Stimulated activated CD4-positive, alpha-beta T cell treated with anti-CD3 and anti-CD28 coated beads, Interleukin-15, amount 100 ng/mL, for 24 hours (primary cell): ENCODE data around the gene CNPPD1.
A peak's percentile ranks its signal among the peaks of the same experiment; 100 is the strongest.

Experiments used
- DNase-seq: peaks from one replicate; pipeline ENCODE4 v3.0.0-alpha.2; 2020

Gene CNPPD1

DNA sequence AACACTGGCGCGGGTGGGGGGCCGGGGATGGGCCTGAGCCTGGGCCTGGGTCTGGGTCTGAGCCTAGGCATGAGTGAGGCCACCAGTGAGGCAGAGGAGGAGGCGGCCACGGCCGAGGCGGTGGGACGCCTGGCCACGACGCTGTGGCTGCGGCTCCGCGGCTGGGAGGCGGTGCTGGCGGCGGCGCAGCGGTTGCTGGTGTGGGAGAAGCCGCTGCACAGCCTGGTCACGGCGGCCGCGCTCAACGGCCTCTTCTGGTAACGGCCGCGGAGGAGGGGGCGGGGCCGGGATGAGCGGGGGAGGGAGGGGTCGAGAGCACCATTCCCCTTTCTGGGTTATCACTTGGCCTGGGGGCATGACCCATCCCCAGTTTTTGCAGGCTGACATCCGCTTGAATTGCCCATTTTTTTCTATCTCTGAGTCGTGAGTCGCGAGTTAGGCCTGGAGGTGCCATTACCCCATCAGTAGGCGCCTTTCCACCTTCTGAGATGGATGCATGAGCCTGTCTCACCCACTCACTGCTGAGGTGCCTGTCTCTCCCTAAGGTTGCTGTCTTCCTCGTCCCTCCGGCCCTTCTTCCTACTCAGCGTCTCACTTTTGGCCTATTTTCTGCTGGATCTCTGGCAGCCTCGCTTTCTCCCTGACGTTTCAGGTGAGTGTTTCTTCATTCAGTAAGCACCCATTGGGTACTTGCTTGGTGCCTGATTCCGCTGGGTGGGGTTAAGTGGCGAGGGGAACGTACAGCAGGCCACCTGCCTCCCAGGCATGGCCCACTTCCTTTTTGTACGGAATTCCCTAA, 1.9 kb upstream of the CNPPD1 start:
- peak; percentile 59 for DNase-seq

DNA sequence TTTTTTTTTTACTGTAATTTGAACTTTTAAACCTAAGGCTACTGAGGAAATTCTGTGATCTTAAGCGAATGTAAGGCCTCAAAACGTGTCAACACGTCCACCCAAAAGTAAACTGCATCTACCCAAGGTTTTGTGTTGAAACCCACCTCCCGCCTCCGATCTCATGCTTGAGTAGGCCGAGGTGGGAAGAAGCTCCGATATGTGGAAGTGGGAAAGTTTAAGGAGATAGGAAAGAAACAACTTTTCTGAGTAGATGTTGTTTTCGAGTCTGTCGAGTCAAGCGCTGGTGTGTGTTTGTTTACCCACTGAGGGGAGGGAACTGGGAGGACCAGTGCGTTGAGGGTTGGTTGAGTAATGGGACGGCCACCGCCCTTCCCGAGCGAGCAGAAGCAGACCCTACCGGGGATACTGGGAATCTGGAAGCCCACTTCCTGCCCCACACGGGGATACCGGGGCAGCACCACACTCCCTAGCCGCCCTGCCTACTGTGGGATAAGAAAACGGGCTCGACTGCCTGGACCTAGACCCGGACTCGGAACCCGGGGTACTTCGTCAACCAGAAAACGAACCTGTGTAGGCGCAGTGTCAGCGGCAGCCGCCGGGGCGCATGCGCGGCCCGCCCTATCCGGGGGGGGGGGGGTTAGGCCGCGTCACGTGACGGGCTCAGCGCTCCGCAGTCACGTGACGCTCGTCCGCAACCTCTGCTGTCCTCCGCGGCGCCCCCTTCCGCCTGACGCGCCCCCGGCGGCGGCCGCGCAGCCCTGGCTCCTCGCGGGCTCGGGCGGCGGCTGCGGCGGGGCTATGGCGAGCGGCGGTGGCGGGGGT, 1.0 kb upstream of the CNPPD1 start, which contains the start of gene RETREG2:
Gene RETREG2 (plus strand): TSS at position 724 of the 825 bp plus-strand sequence. CDS start 78 bp downstream, at position 802.
- peak; percentile 83 for DNase-seq

DNA sequence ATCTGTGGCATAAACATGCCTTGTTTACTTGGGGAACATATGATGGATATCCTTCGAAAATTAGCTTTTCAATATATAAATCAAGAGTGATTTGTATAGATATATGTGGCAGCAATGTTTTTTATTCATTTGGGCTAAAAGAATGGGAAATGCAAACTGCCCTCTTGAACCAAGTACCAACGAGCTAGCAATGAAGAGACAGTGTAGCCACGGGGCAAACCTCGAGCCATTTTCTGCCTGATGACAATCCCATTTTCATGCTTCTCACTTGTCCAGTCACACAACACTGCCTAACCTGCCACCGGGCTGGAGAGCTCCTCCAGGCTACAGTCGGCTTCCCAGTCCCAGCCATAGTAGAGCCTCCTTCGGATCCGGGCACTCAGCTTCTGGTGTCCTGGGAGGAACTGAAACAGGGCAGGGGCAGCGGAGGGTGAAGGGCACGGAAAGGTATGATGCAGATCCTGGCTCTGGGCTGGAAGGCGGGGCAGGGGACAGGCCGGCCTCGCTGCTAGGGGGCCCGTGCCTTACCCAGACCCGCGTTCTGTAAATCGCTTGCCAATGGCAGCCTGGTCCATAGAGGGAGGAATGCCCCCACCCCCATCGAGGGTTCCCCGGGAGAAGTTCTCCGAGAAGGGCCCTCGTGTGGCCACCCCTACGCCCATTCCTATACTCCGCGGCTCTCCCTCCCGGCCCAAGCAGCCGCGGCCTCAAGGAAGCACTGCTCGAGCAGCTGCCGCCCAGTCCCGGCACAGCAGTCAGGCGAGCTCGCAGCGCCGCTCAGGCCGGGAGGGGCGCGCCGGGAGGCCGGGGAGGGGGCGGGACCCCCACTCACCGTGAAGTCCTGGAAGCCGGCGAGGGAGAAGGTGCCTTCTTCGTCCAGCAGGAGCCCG, 552 bp downstream of the CNPPD1 start:
- DNase-seq, result peak; percentile 59

DNA sequence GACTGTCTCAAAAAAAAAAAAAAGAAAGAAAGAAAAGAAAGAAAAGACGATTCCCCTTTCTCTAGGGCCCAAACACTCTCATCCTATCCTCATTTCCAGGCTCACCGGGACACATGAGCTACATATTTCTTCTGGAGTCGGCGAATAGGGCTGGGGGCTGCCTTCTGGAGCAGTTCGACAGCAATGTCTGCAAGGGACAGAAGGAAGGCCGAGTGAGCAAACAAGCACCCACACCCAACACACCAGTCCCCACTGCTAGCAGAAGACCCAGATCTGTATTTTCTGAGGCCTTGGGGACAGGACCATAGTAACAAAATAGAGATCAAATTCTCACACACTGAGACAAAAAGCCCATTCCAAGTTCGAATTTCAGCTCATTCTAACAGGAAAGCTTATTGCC, 1.2 kb downstream of the CNPPD1 start:
- DNase-seq, result no peak

DNA sequence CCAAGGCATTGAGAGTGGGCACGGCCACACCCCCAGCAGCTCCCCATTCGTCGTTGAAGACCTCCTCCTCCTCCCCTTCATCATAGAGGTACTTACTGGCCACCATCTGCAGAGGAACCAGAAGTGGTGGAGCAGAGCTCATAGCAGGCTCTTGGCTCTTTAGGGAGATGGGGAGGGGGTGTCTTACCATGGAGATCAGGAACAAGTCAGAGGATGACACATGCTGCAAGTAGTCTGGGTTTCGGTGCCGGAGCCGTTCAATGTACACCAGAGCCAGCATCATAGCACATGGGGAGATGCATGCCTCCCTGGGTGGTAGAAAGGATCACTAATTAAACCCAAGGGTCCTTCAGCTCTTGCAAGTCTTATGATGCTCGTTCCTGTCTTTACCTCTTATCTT, 1.9 kb downstream of the CNPPD1 start:
- no peak for DNase-seq

DNA sequence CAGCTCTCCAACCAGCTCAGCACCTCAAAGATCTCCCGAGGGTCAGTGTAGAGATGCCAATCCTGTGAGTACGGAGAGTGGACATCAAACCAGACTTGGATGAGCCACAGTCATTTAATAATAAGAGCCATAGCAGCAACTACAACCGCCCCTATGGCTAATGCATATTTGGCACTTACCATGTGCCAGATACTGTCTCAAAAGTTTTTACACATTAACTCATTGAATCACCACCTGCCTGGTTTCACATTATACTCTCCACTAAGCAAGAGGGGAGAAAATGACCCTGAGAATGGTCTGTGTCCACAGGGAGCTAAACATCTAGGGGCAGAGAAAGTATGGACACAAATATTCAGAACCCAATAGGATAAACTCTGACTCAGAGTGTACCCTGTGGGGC, 2.6 kb downstream of the CNPPD1 start:
- no peak for DNase-seq

DNA sequence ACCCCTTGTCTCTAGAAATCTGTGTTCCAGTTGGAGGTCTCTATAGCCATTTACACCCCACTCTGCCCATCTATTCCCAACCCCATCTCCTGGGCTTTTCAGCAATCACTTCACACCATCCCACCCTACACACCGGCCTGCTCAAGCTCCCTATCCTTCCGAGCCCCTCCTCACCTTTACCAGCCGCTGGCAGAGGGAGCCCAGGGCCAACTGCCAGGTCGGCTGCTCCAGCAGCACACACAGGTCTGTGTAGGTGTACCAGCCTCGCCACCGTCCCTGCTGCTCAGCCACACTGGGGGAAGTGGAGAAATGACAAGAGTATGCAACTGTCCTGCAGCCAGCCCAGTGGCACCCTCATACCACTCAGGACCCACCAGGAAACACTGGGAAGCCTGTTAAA, 3.5 kb downstream of the CNPPD1 start:
- no peak for DNase-seq

DNA sequence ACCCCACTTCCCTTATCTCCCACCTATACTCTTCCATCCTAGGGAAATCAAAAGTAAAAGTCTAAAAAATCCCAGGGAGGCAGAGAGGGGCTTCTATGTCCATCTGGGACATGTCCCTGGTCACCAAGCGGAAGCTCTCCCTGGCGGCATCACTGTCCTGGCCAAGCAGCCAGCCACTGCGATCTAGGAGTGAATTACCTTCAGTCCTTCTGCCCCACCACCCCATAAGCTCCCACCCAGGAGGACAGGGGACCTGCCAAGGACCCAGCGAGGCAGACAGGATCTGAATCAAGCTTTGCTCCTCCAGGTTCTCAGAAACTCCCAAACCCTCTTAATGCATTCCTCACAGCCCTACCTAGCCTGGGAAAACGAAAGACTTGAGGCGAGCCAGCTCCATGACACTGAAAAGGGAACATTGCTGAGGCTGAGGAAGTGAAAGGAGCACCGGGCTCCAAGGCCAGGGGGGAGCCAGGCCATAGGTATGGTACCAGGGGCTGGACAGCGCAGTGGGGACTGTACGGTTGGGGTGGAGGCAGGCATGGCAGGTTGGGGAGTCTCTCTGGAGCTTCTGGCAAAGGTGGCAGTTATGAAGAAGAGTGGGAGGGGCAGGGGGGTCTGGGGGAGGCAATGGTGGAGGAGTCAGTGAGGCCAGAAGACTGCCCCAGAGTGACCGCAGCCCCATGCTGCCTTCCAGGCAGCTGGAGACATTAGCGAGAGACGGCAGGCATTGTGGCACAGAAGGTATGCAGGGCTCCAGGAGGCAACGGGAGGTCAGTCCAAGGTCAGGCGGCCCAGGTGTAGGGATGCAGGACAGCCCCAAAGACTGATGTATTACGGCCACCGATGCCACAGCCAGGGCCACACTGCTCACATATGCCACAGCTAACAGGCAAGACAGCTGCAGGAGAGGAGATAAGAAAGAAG, 4.2 kb downstream of the CNPPD1 start:
- no peak for DNase-seq

DNA sequence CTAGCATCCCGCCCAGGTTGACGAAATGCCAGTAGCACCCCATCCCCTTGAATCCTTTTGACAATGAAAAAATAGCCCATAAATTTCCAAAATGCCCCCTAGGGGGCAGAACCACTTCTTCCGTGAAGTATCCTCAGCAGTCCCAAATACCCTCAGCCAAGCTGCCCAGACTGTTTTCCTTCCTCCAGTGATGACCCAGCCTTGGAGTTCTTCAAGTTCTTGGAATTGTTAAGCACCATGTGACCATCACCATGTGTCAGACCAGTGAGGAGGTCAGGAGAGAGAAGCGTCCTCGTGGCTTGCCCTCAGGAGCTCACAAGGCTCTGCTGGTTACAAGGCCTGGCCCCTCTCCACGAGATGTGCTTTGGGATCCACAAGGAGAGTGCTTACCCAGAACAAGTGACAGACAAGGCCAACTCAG, 5.5 kb downstream of the CNPPD1 start:
- DNase-seq, result peak; percentile 40

DNA sequence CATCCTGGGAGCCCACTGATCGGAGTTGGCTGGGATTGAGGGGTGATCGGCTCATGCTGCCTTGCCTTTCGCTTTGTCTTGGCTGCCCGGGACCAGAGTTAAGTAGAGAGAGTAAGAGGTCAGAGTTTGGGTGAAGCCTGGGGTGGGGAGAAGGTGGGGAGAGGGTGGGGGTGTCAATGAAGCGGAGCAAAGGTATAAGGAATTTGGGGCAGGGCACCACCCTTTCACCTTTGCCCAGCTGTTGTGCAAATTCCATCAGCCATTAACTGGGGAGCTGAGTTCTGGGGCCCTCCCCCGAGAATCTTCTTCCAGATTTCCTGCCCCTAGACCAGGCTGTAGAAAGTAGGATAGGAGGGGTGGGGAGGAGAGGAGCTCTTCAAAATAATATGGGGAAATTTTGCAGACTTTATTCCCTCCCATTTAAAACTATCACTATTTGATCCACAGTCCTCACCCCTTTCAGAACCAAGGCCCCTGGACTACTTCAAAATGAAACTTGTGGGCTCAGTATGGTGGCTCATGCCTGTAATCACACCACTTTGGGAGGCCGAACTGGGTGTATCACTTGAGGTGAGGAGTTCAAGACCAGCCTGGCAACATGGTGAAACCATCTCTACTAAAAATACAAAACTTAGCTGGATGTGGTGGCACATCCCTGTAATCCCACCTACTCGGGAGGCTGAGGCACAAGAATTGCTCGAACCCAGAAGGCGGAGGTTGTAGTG, 6.6 kb downstream of the CNPPD1 start, which contains the start of gene SLC23A3:
Gene SLC23A3 (minus strand): TSS at position 100 of the 725 bp plus-strand sequence. CDS start 45 bp downstream, at position 55.
- DNase-seq, result no peak

DNA sequence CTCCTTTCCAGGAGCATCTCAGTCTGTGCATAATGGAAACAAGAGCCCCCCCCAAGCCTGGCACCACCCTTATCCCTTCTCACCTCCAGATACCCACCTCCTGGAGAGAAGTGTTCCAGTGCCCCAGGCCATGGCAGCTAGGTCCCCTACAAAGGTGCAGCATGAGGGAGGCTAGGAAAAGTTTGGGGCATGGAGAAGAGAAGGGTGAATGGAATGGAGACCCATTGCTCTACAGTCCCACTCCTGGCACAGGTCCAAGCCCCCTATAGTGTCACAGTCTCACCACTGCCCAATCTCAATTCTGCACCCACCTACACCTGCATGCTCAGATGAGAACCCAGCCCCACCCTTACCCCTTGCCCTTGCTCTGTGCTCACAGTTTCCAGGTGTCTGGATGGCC, 7.8 kb downstream of the CNPPD1 start:
- no peak for DNase-seq

DNA sequence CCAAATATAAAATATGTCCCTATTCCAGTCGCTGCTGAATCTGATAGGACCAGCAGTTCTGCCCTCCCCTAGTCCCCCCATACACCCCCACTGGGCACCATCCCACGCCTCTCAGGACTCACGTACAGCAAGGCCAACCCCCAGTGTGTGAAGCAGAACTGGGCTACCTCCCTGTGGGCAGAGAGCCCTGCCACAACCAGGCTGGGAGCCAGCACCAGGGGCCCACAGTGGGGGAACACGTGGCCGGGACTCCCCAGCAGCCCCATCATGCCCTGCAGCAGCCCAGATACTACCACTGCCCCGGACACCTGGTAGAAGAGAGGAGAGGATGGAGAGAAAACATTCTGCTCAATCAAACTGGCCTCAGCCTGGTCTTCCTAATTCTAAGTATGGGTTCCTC, 8.2 kb downstream of the CNPPD1 start:
- DNase-seq, result no peak

DNA sequence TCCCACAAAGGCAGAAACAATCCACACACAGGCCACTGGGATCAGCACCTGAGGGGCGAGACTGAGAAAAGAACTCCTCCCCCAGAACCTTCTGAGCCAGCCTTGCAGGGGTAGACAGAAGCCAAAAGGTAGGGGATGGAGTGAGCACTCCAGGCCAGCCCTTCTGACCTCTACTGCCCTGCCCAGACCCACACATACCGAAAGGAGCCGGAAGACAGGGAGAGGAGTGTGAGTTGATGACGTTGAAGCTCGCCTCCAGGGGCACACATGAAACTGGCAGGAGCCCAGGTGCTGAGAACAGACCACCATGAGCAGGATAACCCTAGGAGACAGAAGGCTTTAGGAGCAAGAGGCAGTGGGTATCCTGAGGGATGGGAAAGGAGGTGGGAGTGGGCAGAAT, 8.7 kb downstream of the CNPPD1 start:
- no peak for DNase-seq

DNA sequence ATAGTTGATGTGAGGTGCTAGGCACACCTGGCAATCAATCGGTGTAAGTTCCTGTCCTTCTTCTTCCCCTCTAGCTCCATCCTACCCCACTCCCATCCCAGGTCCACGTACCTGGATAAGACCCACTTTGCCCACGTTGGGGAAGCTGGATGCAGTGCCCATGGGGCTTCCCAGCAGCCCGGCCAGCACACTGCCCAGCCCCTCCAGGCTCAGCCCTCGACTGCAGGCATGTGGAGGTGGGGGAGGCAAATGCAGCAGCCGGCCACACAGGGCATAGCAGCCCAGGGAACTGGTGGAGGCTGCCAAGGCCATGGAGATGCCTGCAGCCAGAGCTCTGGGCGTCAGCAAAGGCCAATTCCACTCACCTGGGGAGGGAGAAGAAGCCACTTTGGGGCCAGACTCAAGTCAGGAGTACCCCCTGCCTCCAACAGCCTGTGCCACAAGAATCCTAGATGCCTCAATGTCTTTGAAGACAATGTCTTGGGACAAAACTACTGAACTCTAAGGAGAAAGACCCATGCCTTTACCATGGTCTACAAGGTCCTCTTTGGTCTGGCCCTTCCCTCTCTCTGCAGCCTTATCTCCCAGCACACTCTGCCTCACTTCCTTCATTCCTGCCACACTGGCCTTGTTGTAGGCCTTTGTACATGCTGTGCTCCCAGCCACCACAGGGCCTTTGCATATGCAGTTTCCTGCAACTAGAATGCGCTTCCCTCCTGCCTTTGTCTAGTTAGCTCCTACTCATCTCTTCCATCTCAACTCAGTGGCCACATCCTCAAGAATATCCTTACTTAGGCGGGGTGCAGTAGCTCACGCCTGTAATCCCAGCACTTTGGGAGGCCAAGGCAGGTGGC, 11.4 kb downstream of the CNPPD1 start:
- no peak for DNase-seq

DNA sequence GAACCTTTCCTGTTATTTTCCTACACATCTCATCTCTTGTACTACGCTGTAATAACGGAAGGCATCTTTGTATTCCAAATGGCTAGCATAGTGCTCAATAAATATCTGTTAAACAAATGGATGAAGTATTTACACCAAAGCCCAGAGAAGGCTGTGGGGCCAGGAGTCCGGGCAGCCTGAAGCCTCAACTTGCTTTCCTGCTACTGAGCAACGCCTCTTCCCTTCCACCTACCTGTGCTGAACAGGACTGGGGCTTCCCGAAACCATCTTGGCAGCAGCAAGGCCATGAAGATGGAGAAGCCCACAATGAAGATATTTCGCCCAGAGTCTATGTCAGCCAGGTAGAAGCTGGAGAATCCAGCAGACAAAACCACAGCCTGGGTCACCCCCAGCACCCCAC, 13.6 kb downstream of the CNPPD1 start:
- no peak for DNase-seq

DNA sequence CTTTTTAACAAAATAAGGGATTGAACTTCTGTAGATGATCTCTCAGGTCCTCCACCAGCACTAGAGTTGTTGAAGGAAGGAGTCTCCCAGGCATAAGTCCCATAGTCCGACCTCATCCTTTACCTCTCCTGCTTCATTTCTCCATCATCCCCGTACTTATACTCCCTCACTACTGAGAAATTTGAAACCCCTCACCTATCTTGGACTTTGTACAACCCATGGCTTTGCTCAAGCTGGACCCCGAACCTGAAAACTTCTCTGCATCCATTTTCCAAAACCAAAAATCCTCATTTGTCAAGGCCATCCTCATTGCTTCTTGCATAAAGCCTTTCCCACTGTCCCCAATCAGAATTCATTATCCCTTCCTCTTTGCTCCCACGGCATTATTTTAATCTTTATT, 15.6 kb downstream of the CNPPD1 start:
- DNase-seq, result no peak

DNA sequence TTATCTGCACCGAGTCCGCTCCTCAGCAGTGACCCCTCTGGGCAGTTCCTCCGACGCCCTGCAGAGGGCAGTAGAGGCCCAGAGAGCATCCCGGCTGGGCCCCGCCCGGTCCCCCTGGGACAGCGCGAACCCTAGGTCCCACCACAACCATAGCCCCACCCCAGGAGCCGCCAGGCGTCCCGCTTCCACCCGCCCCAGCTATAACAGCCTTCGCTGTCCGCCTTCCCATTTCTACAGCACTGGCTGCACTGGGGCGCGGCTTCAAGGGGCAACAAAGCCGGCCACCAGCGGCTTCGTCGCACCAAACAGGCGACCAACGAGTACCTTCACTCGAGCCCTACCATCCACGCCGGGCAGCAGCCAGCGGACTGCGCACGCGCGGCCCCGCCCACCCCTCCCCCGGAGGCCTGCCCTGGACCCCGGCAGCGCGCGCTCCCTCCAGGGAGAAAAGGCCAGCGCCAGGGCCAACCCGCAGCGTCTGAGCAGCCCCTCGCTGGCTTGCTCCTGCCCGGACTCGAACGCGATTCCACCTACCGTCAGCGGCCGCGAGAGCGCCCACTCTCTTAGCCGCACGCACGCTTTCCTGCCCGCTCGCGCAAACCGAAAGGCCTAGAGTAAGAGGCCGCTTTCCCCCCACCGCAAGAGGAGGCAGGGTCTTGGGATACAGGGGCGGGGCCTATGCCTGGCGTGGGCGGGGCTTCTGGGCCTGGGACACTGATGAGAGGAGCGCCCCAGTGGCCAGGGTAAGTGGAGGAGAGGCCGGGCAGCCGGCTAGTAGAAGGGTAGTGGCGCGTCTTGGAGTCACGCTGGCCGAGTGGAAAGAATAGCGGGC, 16.3 kb downstream of the CNPPD1 start, which contains the start of gene NHEJ1:
Gene NHEJ1 (minus strand): TSS at position 630 of the 832 bp plus-strand sequence. CDS start 2,453 bp downstream, outside the sequence.
- DNase-seq, result peak; percentile 97

DNA sequence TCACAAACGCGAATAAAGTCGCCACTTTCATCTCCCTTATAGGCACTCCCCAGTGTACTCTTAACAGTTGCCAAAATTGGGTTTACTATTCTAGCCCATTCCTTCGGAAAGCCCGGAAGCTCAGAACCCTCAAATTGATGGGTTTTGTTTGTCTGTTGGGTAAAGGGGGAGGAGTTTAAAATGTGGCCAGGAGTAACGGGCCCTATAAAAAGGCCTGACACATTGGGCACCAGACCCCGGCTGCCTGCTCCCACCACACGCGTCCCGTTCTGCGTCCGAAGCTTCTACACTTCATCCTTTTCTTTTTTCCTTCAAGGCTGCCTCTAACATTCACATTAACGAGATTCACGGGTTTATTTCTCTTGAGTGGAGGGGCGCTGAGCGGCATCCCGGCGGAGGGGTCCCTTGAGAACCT, 16.9 kb downstream of the CNPPD1 start:
- DNase-seq, result no peak

DNA sequence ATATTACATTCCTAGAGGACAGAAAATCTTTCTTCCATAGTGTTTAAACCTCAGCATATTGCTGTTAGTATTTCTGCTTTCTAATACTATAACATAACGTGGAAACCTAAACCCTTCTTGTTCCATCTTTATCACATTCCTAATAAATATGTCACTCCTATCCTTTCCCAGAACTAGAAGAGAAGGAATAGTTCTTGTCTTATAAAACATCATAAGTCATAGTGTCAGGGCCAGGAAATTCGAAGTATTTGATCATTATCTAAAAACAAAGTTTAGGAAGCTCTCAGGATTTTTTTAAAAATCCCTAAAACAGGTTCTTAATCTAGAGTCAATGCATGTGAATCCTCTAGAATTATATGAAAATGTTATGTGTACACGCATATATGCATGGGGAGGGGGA, 18.1 kb downstream of the CNPPD1 start:
- no peak for DNase-seq
